GM23338 (cell line): Measurements from ENCODE around the gene DIAPH1.

Source experiments
- CTCF ChIP-seq, 2 experiments: fragments of 200-600 bp in 1 of 2; sonication (generic) in 1 of 2; conservative IDR thresholded peaks; 2 replicates each; pipeline versions ENCODE4 v1.5.1 to v1.6.1; 2016 to 2017; ENCODE audit warnings: antibody characterized with exemption in 2 of 2, low read depth in 2 of 2, mild to moderate bottlenecking in 2 of 2, moderate library complexity in 1 of 2
- EZH2phosphoT487 ChIP-seq: fragments of 200-600 bp; sonication (generic); IDR thresholded peaks from one replicate; pipeline ENCODE4 v1.8.1; 2018; ENCODE audit warnings: antibody characterized with exemption; ENCODE audit not compliant: unreplicated experiment
- JUNB ChIP-seq: IDR thresholded peaks from one replicate; pipeline ENCODE4 v1.6.1; 2016; ENCODE audit warnings: antibody characterized with exemption; ENCODE audit not compliant: unreplicated experiment
- NANOG ChIP-seq: IDR thresholded peaks from 2 replicates; pipeline ENCODE4 v1.6.1; 2016; ENCODE audit warnings: antibody characterized with exemption, borderline replicate concordance
- POLR2AphosphoS5 ChIP-seq: IDR thresholded peaks from 2 replicates; pipeline ENCODE4 v1.6.1; 2016; ENCODE audit warnings: antibody characterized with exemption, low read depth
- REST ChIP-seq: IDR thresholded peaks from one replicate; pipeline ENCODE4 v1.6.1; 2018; ENCODE audit warnings: antibody characterized with exemption; ENCODE audit not compliant: unreplicated experiment
- ZNF462 ChIP-seq: fragments of 250-450 bp; sonication (Bioruptor Pico); IDR thresholded peaks from 2 replicates; pipeline ENCODE4 v1.5.0; 2020; ENCODE audit warnings: mild to moderate bottlenecking, moderate library complexity

- no peak for TF ChIP-seq CTCF (conservative IDR thresholded peaks at IDR 0.05; ENCODE audit: low read depth in 2 of 2)
- no peak for TF ChIP-seq JUNB
- TF ChIP-seq POLR2AphosphoS5: no peak
- no peak for TF ChIP-seq ZNF462
- TF ChIP-seq REST: no peak
- TF ChIP-seq EZH2phosphoT487: no peak
- no peak for TF ChIP-seq NANOG
Measured at GRCh38 chr5:141517880-141518617, 100.8 kb downstream of the DIAPH1 start.
